ENCODE data around the gene FRZB. TPM values are rescaled to one million over a fixed set of nuclear protein-coding genes. Genes with fewer than 3 reads are reported as not detected.

FRZB gene
- total RNA-seq, 1 experiment from 2014 or later = not detected

- Histone ChIP-seq H3K27me3 (no peaks in the 10 kb centered on the region), H3K4me3 (no peak overlapping the region), H3K9me3 (no peaks in the 10 kb centered on the region), H3K36me3 (no peaks in the 10 kb centered on the region)
- no peak for DNase-seq
These were observed 40.4 kb downstream of the FRZB start for GRCh38 chr2:182826064-182826463.

DNA sequence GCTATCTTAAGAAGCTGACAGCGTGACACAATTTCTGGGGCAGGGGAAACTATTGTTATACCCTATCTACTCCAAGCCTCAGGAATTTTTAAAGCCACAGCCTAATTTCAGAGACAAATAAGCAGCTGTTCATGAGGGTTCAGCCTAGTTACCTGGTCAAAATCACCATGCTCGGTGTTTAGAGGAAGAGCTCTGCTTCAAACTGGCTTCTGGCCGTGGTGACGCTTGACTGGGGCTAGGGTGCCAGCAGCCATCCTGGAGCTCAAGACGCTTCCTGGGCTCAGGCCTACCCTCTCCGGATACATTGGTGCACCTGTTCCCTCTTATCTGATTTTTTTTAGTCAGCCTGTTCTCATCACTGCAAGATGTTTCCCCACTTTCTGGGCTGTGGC lies 41.7 kb downstream of the FRZB start:
- Histone ChIP-seq H3K36me3 (no peaks in the 10 kb centered on the region), H3K9me3 (no peaks in the 10 kb centered on the region), H3K27me3 (no peaks in the 10 kb centered on the region), H3K4me3 (no peak overlapping the region)
- DNase-seq = no peak

GRCh38 chr2:182824056-182824766 lies 42.2 kb downstream of the FRZB start:
- DNase-seq = no peak
- Histone ChIP-seq H3K4me3 (no peak overlapping the region), H3K9me3 (no peaks in the 10 kb centered on the region), H3K27me3 (no peaks in the 10 kb centered on the region), H3K36me3 (no peaks in the 10 kb centered on the region)

- Histone ChIP-seq H3K9me3 (no peaks in the 10 kb centered on the region), H3K27me3 (no peaks in the 10 kb centered on the region), H3K36me3 (no peaks in the 10 kb centered on the region), H3K4me3 (no peak overlapping the region)
- no peak for DNase-seq
These were observed 43.7 kb downstream of the FRZB start for GRCh38 chr2:182822733-182823132.

- Histone ChIP-seq H3K27me3 (no peaks in the 10 kb centered on the region; the same call in 1 of the 2 replicates), H3K4me3 (no peak overlapping the region), H3K36me3 (no peaks in the 10 kb centered on the region), H3K9me3 (no peaks in the 10 kb centered on the region)
- DNase-seq = no peak
These were observed 45.3 kb downstream of the FRZB start for GRCh38 chr2:182821182-182821581.

GRCh38 chr2:182819412-182819811 lies 47.0 kb downstream of the FRZB start:
- H3K27me3 ChIP-seq = no peaks in the 10 kb centered on the region; the same call in 1 of the 2 replicates
- DNase-seq = no peak
- no peak overlapping the region for H3K4me3 ChIP-seq
- no peaks in the 10 kb centered on the region for H3K36me3 ChIP-seq
- H3K9me3 ChIP-seq = no peaks in the 10 kb centered on the region

DNA sequence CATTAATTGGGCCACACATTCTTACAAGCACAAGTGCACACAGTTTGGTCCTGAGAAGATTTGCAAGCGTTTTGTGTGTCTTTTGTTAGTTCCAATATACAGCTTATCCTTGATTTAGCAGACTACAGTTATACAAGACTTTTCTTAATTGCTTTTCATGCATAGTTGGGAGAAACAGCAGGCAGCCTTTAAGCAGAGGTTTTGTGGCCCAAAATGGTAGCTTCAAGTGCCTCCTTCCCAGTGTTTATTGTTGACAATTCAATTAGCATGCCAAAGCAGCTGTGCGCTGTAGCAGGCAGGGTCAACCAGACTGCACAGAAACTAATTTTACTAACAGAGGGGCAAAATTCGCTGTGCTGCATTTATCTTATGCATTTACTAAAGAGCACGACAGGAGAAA lies 47.5 kb downstream of the FRZB start:
- H3K27me3 ChIP-seq = no peaks in the 10 kb centered on the region; the same call in 1 of the 2 replicates
- no peaks in the 10 kb centered on the region for H3K36me3 ChIP-seq
- no peaks in the 10 kb centered on the region for H3K9me3 ChIP-seq
- no peak overlapping the region for H3K4me3 ChIP-seq
- DNase-seq = no peak

GRCh38 chr2:182818501-182818900 lies 47.9 kb downstream of the FRZB start:
- Histone ChIP-seq H3K27me3 (peaks cover 2% of the 10 kb centered on the region), H3K4me3 (no peak overlapping the region), H3K36me3 (no peaks in the 10 kb centered on the region), H3K9me3 (no peaks in the 10 kb centered on the region)
- no peak for DNase-seq

DNA sequence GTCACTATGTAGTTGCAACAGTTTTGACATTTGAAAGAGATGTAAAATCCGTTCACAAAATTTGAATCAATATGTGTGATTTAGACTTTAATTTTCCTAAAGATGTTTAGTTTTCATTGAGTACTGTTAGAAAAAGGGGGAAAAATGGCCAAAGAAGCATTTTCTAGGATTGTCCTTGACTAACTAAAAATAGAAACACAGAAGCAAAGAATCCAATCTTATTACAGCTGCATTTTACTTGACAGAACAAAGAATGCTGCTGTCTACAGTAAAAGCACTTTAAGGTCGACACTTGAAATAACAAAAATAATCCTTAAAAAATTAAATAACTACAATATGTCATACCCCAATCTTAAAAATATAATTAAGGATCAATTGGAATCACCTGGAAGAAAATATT lies 48.9 kb downstream of the FRZB start:
- no peak for DNase-seq
- Histone ChIP-seq H3K4me3 (no peak overlapping the region), H3K9me3 (no peaks in the 10 kb centered on the region), H3K27me3 (peaks cover 2% of the 10 kb centered on the region), H3K36me3 (no peaks in the 10 kb centered on the region)

- DNase-seq = no peak
- H3K9me3 ChIP-seq = no peaks in the 10 kb centered on the region
- H3K36me3 ChIP-seq = no peaks in the 10 kb centered on the region
- H3K4me3 ChIP-seq = no peak overlapping the region
- H3K27me3 ChIP-seq = peaks cover 2% of the 10 kb centered on the region
These were observed 49.6 kb downstream of the FRZB start for GRCh38 chr2:182816866-182817265.

DNA sequence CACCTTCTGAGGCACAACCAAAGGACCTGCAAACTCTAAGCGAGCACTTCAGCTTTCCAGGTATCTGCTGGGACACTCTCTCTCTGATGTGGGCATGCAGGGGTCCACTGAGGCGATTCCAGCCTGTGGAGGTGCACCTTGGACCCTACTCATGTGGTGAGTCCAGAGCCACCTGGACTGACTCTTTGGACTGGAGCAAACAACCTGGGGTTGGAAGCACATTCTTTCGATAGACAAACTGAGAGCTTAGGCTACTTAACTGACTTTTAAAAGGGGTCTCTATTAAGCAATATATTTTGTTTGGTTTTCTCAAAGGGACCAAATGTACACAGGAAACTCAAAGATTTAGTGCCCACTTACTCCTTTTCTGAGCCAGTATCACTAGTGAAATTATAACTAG lies 51.6 kb downstream of the FRZB start:
- no peak for DNase-seq
- Histone ChIP-seq H3K9me3 (no peaks in the 10 kb centered on the region), H3K36me3 (no peaks in the 10 kb centered on the region)

GRCh38 chr2:182814380-182814779 lies 52.1 kb downstream of the FRZB start:
- Histone ChIP-seq H3K27me3 (peaks cover 8% of the 10 kb centered on the region), H3K36me3 (no peaks in the 10 kb centered on the region), H3K9me3 (no peaks in the 10 kb centered on the region), H3K4me3 (no peak overlapping the region)
- no peak for DNase-seq

More for the DNA sequence above, 51.6 kb downstream of the FRZB start:
- H3K4me3 ChIP-seq = no peak overlapping the region
- H3K27me3 ChIP-seq = peaks cover 7% of the 10 kb centered on the region

DNA sequence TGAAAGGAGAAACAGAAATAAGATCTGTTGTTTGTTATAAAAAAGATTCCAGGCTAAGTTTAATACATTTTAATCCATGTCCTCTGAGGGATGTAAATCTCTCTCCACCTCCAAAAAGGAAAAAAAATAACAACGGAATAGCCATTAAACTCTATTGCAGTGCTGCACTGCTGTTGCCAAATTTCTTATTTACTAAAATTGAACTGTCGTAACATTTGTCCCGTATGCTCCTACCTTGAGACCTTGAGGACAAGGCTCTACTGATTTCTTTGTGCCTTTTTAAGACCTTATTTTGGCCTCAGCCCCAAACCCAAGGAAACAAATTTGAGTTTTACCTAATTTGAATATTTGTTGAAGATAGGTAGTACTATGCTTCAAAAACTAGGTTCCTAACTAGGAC lies 56.4 kb downstream of the FRZB start:
- H3K4me3 ChIP-seq = no peak overlapping the region
- H3K9me3 ChIP-seq = no peaks in the 10 kb centered on the region
- no peaks in the 10 kb centered on the region for H3K36me3 ChIP-seq
- H3K27me3 ChIP-seq = peaks cover 10% of the 10 kb centered on the region
- DNase-seq = no peak

- DNase-seq = no peak
- Histone ChIP-seq H3K4me3 (no peak overlapping the region), H3K9me3 (no peaks in the 10 kb centered on the region), H3K27me3 (peaks cover 8% of the 10 kb centered on the region), H3K36me3 (no peaks in the 10 kb centered on the region)
These were observed 59.1 kb downstream of the FRZB start for GRCh38 chr2:182807319-182807718.

DNA sequence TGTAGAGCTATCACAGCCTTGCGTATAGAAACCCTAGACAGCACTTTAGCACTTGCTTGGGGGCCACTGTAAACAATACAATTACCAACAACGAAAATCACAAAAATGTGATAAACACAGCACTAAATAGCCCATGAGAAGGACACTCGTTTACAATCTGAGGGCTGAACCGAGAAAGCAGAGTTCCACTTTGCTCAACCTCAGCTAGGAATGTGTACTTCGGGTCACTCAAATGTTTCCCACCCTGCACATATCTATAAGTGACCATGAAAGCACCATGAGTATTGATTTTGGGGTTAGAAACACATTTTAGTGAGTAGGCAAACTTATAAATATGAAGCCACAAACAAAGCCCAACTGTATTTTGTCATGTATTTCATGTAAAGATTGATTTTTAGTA lies 62.3 kb downstream of the FRZB start:
- H3K4me3 ChIP-seq = no peak overlapping the region
- H3K36me3 ChIP-seq = no peaks in the 10 kb centered on the region
- peaks cover 16% of the 10 kb centered on the region for H3K27me3 ChIP-seq
- H3K9me3 ChIP-seq = no peaks in the 10 kb centered on the region
- no peak for DNase-seq

- no peak overlapping the region for H3K4me3 ChIP-seq
- H3K36me3 ChIP-seq = no peaks in the 10 kb centered on the region
- no peak for DNase-seq
- H3K27me3 ChIP-seq = peaks cover 14% of the 10 kb centered on the region
- no peaks in the 10 kb centered on the region for H3K9me3 ChIP-seq
These were observed 67.7 kb downstream of the FRZB start for GRCh38 chr2:182798736-182799135.

DNA sequence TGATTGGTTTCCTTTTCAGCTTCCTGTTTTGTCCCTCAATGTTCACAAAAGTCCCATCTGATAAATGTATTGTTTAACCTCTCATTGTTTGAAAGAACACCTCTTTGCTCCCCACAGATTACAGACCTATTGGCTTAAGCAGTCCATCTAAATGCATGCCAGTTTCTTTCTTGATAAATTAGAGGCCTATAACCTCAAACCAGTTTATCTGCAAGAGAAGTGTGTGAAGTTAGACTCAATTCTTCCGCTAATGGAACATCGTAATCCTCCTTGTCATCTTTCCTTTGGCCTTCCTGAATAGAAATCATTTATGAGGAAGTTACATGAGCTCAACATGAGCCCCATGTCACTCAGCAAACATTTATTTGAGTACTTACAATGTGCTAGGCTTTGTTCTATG lies 74.0 kb downstream of the FRZB start:
- H3K4me3 ChIP-seq = no peak overlapping the region
- DNase-seq = no peak
- H3K9me3 ChIP-seq = no peaks in the 10 kb centered on the region
- no peaks in the 10 kb centered on the region for H3K36me3 ChIP-seq
- H3K27me3 ChIP-seq = no peaks in the 10 kb centered on the region

DNA sequence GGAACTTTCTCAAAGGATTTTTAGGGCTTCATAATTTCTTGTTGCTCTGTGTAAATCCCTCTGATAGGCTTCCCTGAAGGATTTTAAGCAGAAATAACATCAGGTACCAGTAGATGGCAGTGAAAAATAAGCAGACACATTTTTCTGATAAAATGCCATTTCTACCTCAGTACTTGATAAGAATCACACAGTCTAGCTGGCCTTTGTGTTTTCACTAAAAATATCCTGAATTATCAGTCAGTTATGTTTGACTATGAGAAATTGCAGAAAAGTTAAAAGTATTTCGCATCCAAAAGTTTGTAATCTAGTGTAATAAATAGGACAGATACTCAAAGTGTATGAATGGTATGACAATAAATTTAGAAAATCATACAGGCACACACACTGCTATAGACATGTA lies 81.7 kb downstream of the FRZB start:
- Histone ChIP-seq H3K27me3 (no peaks in the 10 kb centered on the region), H3K9me3 (no peaks in the 10 kb centered on the region), H3K36me3 (peaks cover 5% of the 10 kb centered on the region), H3K4me3 (no peak overlapping the region)
- DNase-seq = no peak

Measured in MG63 (cell line).